Measurements from ENCODE around the gene PROM2. TPM values are rescaled to one million over a fixed set of nuclear protein-coding genes. Genes with fewer than 3 reads are reported as not detected.

PROM2 gene
- polyA plus RNA-seq, 1 donor (not counting 4 experiments of a cell fraction or from before 2014, with no cell fraction given), result 11.4 TPM

GRCh38 chr2:95277246-95277906, 3.1 kb downstream of the PROM2 start:
- dilution Hi-C loops (cut with MboI; ENCODE audit: extremely low pct_ligation_motif_present, low sequenced_read_pairs), result no loop called here
- Histone ChIP-seq H3K79me2 (ENCODE audit: control insufficient read depth, insufficient read depth, low read length) (peaks cover 16% of the 10 kb centered on the region), H4K20me1 (ENCODE audit: control insufficient read depth, extremely low read depth, insufficient read depth, low read length) (no peaks in the 10 kb centered on the region), H2AFZ (ENCODE audit: control insufficient read depth, low read length) (no peak overlapping the region), H3K27me3 (ENCODE audit: control insufficient read depth, extremely low read depth, insufficient read depth, low read length) (no peaks in the 10 kb centered on the region), H3K9ac (ENCODE audit: control insufficient read depth, extremely low read depth, insufficient read depth, low read length) (peak overlapping the region; percentile 24), H3K4me3 (ENCODE audit: control insufficient read depth in 2 of 3, extremely low read depth in 1 of 3, insufficient read depth in 2 of 3, low read depth in 1 of 3, low read length in 3 of 3) (no peak overlapping the region), H3K36me3 (ENCODE audit: control insufficient read depth in 2 of 2, extremely low read depth in 1 of 2, insufficient read depth in 2 of 2, low read length in 2 of 2) (peaks cover 9 to 25% of the 10 kb centered on the region in 2 experiments), H3K4me1 (ENCODE audit: control insufficient read depth, extremely low read depth, insufficient read depth, low read length) (peaks cover 50% of the 10 kb centered on the region), H3K27ac (ENCODE audit: control insufficient read depth, insufficient read depth, low read length) (peak overlapping the region; percentile 65), H3K9me1 (ENCODE audit: control insufficient read depth, extremely low read depth, insufficient read depth, low read length) (no peaks in the 10 kb centered on the region), H3K4me2 (ENCODE audit: control insufficient read depth, extremely low read depth, insufficient read depth, low read depth, low read length) (peak overlapping the region; percentile 74), H3K9me3 (ENCODE audit: control insufficient read depth, low read depth, low read length) (no peaks in the 10 kb centered on the region)
- TF ChIP-seq EZH2 (IDR thresholded peaks at IDR 0.05; ENCODE audit: low read length), result no peak
- TF ChIP-seq, protein P1, sequence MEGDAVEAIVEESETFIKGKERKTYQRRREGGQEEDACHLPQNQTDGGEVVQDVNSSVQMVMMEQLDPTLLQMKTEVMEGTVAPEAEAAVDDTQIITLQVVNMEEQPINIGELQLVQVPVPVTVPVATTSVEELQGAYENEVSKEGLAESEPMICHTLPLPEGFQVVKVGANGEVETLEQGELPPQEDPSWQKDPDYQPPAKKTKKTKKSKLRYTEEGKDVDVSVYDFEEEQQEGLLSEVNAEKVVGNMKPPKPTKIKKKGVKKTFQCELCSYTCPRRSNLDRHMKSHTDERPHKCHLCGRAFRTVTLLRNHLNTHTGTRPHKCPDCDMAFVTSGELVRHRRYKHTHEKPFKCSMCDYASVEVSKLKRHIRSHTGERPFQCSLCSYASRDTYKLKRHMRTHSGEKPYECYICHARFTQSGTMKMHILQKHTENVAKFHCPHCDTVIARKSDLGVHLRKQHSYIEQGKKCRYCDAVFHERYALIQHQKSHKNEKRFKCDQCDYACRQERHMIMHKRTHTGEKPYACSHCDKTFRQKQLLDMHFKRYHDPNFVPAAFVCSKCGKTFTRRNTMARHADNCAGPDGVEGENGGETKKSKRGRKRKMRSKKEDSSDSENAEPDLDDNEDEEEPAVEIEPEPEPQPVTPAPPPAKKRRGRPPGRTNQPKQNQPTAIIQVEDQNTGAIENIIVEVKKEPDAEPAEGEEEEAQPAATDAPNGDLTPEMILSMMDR (optimal IDR thresholded peaks at IDR 0.05 in 1 of 3, IDR thresholded peaks at IDR 0.05 in 1 of 3, conservative IDR thresholded peaks at IDR 0.05 in 1 of 3; ENCODE audit: extremely low read depth in 1 of 3, insufficient read depth in 2 of 3, low read length in 3 of 3), result peak in 2 of 3 experiments; percentile 69 to 72
- DNase-seq (ENCODE audit: low read depth, low spot score), result no peak
- FAIRE-seq, result peak; percentile 94

DNA sequence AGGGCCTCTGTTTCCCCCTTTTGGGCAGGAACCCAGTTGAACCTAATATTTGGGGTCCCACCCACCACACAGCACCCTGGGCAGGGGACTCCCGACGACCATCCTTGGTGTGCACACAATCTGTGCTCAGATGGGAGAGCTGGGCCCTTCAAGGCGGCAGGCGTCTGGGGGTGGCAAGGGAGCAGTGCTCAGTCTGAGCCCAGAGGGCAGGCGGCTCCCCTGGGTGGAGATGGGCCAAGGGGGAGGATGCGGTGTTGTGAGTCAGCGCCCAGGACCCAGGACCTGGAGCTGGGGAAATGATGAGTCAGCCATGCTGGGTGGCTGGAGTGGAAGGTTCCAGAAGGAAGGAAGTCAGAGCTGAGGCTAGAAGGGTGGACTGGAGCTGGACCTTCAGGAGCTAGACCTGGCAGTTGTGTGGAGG, 3.8 kb downstream of the PROM2 start:
- no peaks in the 10 kb centered on the region for H3K9me1 ChIP-seq (ENCODE audit: control insufficient read depth, extremely low read depth, insufficient read depth, low read length)
- dilution Hi-C loops (cut with MboI; ENCODE audit: extremely low pct_ligation_motif_present, low sequenced_read_pairs), result no loop called here
- peak overlapping the region; percentile 24 for H3K9ac ChIP-seq (ENCODE audit: control insufficient read depth, extremely low read depth, insufficient read depth, low read length)
- H2AFZ ChIP-seq (ENCODE audit: control insufficient read depth, low read length), result no peak overlapping the region
- H3K36me3 ChIP-seq (ENCODE audit: control insufficient read depth in 2 of 2, extremely low read depth in 1 of 2, insufficient read depth in 2 of 2, low read length in 2 of 2), result peaks cover 9 to 25% of the 10 kb centered on the region in 2 experiments
- peaks cover 50% of the 10 kb centered on the region for H3K4me1 ChIP-seq (ENCODE audit: control insufficient read depth, extremely low read depth, insufficient read depth, low read length)
- H3K27me3 ChIP-seq (ENCODE audit: control insufficient read depth, extremely low read depth, insufficient read depth, low read length), result no peaks in the 10 kb centered on the region
- peak overlapping the region; percentile 65 for H3K27ac ChIP-seq (ENCODE audit: control insufficient read depth, insufficient read depth, low read length)
- TF ChIP-seq EZH2 (IDR thresholded peaks at IDR 0.05; ENCODE audit: low read length), result no peak
- TF ChIP-seq, protein P1 (optimal IDR thresholded peaks at IDR 0.05 in 1 of 3, IDR thresholded peaks at IDR 0.05 in 1 of 3, conservative IDR thresholded peaks at IDR 0.05 in 1 of 3; ENCODE audit: extremely low read depth in 1 of 3, insufficient read depth in 2 of 3, low read length in 3 of 3), result no peak
- H3K79me2 ChIP-seq (ENCODE audit: control insufficient read depth, insufficient read depth, low read length), result peaks cover 16% of the 10 kb centered on the region
- H4K20me1 ChIP-seq (ENCODE audit: control insufficient read depth, extremely low read depth, insufficient read depth, low read length), result no peaks in the 10 kb centered on the region
- DNase-seq (ENCODE audit: low read depth, low spot score) (no peak), FAIRE-seq (peak; percentile 96)
- no peak overlapping the region for H3K4me3 ChIP-seq (ENCODE audit: control insufficient read depth in 2 of 3, extremely low read depth in 1 of 3, insufficient read depth in 2 of 3, low read depth in 1 of 3, low read length in 3 of 3)
- no peaks in the 10 kb centered on the region for H3K9me3 ChIP-seq (ENCODE audit: control insufficient read depth, low read depth, low read length)
- H3K4me2 ChIP-seq (ENCODE audit: control insufficient read depth, extremely low read depth, insufficient read depth, low read depth, low read length), result peak overlapping the region; percentile 74

All from keratinocyte (primary cell).